Daoy (cell line): ENCODE results near the gene ZRANB3. TPM values are rescaled to one million over a fixed set of nuclear protein-coding genes. Genes with fewer than 3 reads are reported as not detected.
"Not testable (repeated sequence)": the region's sequence is repeated elsewhere in the genome, so short reads cannot be mapped to it uniquely, and the experiment has no call there.

Experiments
- DNase-seq: peaks from one replicate; pipeline ENCODE4 v3.0.0-alpha.2; 2015; ENCODE audit warnings: low read depth
- total RNA-seq: library from RNA; depleted of rRNA; stranded (reverse); fragments of >200 nt; shearing (Covaris generic); gene quantifications from 2 replicates; pipeline ENCODE4 v1.2.3, GENCODE V29; 2014

The ZRANB3 gene
- total RNA-seq, 1 experiment from 2014 or later, result 11.7 TPM

DNA sequence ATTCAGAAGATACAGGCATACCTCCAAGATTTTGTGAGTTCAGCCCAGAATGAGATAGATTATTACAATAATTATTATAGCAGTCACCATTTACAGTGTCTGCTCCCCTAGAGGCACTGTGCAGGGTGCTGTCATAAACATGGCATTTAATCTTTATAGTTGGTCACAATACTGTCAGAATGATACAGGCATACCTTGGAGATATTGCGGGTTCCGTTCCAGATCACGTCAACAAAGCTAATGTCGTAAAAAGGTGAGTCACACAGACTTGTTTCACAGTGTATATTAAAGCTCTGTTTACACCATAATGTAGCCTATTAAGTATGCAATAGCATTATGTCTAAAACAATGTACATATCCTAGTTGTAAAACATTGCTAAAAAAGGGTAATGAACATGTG is 45.6 kb downstream of the ZRANB3 start:
- DNase-seq, result no peak

DNA sequence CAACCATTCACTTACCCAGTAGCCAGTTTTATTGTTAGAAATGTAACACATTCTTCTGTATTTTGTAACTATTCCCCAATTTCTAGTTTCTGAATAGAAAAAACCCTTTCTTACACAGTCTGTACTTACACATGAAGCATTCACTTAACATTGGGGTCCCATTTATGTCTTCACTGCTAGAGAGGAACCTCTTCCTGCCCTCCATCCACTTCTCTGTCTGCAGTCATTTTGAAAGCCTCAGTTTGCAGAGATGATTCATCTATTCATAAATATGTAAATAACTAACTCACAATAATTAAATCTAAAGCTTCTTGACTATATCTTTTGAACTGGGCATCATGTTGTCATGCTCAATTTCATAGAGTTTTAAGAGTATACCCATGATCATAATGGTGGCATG is 55.9 kb downstream of the ZRANB3 start:
- no peak for DNase-seq

DNA sequence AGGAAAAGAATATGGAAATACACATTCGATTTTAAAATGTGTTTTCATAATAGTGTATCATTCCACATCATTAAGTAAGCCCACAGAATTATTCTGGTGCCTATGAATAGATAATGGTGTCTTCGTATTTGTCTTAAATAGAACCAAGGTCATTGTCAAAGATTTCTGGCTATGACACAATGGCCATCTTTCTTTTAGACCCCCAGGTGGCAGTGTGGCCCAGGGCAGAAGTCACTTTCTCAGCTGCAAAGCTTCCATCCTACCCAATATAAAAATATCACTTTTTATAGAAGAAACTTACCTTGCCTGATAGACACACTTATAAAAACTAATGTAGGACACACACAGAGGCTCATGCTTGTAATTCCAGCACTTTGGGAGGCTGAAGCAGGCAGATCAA is 57.5 kb downstream of the ZRANB3 start:
- peak; percentile 13 for DNase-seq

DNA sequence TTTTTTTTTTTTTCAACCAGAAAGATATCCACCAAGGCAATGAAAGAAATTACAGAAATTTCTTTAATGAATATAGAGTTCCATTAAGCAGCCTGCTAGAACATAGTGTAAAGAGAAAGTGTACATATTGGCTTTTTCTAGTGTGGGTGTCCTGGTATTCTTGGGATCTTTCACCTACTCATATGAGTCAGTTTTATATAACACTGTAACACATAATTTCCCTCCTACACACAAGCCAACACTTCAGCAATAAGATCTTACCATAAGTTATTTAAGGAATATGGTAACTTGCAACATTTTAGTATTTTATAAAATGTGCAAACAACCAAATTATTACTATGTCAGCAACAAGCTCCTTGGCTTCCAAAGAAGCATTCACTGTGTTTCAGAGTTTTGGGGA is 59.9 kb downstream of the ZRANB3 start:
- DNase-seq, result no peak

DNA sequence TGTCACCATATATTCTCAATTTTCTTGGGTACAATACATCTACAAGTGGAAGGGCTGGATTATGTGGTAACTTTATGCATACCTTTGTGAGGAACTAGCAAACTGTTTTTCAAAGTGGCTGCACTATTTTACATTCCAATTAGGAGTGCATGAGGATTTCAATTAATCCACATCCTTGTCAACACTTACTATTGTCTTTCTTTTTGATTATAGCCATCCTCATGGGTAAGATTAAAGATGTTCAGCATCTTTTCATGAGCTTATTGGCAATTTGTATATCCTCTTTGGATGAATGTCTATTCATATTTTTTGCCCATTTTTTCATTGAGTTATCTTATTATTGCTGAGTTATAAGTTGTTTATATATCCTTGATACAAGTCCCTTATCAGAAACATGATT is 73.7 kb downstream of the ZRANB3 start:
- DNase-seq, result no peak

DNA sequence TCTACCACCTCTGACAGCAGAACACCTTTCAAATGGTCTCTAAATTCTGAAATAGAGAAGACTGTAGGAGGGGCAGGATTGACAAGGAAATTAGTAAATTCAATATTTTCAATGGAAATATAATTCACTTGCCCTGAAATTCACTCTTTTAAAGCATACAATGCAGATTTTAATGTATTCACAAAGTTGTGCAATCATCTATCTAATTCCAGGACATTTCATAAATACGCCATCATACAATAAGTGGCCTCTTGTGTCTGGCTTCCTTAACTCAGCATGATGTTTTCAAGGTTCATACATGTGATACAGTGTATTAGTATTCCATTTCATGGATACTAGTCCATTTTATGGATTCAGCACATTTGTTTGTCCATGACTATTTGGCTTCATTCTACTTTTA is 74.2 kb downstream of the ZRANB3 start:
- no peak for DNase-seq

DNA sequence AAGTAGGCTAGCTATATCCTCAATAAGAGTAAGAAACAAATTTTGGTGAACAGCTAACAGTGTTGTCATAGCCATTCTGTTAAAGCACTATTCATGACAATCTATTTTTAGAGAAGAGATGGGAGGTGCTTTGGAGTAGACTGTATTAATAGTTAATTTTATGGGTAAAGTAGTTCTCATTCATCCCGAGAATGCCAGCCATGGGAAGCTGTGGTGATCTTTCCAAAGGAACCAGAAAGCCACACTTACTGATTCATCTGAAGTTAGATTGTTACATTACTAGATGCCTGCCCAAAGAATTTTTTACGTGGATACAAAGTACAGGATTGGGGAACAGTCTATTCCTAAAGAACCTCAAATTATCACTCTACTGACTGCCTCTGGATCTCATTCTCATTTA is 74.6 kb downstream of the ZRANB3 start:
- no peak for DNase-seq

DNA sequence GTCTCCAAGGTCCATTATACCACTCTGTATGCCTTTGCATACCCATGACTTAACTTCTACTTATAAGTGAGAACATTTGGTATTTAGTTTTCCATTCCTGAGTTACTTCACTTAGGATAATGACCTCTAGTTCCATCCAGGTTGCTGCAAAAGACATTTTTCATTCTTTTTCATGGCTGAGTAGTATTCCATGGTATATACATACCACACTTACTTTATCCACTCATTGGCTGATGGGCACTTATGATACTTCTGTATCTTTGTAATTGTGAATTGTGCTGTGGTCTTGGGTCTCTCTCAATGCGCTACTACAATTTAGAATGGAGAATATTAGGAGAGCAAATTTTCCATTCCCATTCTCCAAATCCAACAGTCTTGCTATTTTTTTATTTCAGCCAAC is 76.4 kb downstream of the ZRANB3 start:
- DNase-seq, result no peak

DNA sequence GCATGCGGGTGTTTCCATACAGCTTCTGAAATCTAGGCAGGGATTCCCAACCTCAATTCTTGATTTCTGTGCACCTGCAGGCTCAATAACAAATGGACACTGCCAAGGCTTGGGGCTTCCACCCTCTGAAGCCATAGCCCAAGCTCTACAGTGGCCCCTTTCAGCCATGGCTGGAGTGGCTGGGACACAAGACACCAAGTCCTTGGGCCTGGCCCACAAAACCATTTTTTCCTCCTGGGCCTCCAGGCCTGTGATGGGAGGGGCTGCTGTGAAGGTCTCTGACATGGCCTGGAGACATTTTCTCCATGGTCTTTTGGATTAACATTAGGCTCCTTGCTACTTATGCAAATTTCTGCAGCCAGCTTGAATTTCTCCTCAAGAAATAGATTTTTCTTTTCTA is 78.0 kb downstream of the ZRANB3 start:
- not testable (repeated sequence) for DNase-seq

DNA sequence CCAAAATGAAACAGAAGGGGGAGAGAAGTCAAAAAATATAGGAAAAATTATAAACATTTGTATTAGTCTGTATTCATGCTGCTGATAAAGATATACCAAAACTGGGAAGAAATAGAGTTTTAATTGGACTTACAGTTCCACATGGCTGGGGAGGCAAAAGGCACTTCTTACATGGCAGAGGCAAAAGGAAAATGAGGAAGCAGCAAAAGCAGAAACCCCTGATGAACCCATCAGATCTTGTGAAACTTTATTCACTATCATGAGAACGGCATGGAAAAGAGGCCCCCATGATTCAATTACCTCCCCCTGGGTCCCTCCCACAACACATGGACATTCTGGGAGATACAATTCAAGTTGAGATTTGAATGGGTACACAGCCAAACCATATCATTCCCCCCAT is 79.1 kb downstream of the ZRANB3 start:
- no peak for DNase-seq

DNA sequence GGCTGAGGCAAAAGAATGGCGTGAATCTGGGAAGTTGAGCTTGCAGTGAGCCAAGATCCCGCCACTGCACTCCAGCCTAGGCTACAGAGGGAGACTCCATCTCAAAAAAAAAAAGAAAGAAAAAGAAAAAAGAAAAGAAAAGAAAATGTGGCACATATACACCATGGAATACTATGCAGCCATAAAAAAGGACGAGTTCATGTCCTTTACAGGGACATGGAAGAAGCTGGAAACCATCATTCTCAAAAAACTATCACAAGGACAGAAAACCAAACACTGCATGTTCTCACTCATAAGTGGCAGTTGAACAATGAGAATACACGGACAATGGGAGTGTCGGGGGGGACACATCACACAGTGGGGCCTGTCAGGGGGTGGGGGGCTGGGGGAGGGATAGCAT is 88.0 kb downstream of the ZRANB3 start:
- not testable (repeated sequence) for DNase-seq

DNA sequence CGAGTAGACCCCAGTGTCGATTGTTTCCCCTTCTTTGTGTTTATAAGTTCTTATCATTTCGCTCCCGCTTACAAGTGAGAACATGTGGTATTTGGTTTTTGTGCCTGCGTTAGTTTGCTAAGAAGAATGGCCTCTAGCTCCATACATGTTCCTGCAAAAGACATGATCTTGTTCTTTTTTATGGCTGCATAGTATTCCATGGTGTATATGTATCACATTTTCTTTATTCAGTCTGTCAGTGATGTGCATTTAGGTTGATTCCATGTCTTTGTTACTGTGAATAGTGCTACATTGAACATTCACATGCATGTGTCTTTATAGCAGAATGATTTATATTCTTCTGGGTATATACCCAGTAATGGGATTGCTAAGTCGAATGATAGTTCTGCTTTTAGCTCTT is 95.9 kb downstream of the ZRANB3 start:
- DNase-seq, result not testable (repeated sequence)

DNA sequence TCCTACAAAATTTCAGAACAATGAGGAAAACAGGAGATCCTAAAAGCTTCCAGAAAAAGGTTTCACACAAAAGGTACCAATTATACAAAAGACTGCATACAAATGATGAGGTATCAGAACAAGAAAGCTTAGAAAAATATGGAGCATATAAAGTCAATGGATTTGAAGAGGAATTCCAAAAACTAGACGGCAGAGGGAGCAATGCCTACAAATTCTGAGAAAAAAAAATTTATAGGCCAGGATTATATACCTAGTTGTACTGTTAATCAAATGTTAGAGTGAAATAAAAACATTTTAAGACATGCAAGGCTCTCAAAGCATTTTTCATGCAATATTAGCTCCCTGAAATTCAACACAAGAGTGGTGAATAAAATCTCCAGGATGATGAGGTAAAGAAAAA is 106.2 kb downstream of the ZRANB3 start:
- DNase-seq, result peak; percentile 2

DNA sequence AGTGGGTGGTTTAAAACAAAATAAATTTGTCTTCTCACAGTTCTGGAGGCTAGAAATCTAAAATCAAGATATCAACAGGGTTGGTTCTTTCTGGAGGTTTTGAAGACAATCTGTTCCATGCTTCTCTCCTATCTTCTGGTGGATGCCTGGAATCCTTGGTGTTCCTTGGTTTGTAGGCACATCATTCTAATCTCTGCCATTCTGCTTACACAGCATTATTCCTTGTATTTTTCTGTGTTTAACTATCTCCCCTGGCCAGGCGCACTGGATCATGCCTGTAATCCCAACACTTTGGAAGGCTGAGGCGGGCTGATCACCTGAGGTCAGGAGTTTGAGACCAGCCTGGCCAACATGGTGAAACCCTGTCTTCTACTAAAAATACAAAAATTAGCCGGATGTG is 108.1 kb downstream of the ZRANB3 start:
- no peak for DNase-seq

DNA sequence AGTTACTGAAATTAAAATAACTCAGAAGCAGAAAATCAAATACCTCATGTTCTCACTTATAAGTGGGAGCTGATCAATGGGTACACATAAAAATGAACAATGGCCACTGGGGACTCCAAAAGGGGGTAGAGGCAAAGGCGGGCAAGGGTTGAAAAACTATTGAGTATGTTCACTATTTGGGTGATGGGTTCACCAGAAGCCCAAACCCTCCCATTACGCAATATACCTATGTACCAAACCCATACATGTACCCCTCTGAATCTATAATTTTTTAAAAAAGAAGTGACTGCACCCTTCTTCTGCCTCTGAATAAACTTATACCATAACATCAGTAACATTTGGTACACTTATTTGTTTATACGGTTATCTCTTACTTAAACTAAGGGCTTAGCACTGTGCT is 119.4 kb downstream of the ZRANB3 start:
- DNase-seq, result no peak

DNA sequence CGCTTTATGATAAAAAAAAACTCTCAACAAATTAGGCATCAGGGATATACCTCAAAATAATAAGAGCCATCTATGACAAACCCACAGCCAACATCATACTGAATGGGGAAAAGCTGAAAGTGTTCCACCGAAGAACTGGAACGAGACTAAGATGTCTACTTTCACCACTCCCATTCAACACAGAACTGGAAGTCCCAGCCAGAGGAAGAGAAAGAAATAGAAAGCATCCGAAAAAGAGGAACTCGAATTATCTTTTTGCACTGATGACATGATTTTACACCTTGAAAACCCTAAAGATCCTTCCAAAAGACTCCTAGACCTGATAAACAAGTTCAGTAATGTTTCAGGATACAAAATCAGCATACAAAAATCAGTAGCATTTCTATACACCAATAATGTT is 121.6 kb downstream of the ZRANB3 start:
- no peak for DNase-seq

DNA sequence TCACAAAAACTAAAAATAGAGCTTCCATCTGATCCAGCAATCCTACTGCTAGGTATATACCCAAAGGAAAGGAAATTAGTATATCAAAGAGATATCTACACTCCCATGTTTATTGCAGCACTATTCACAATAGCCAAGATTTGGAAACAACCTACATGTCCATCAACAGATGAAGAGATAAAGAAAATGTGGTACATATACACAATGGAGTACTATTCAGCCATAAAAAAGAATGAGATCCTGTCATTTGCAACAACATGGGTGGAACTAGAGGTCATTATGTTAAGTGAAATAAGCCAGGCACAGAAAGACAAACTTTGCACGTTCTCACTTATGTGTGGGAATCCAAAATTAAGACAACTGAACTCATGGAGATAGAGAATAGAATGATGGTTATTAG is 134.8 kb downstream of the ZRANB3 start:
- not testable (repeated sequence) for DNase-seq

DNA sequence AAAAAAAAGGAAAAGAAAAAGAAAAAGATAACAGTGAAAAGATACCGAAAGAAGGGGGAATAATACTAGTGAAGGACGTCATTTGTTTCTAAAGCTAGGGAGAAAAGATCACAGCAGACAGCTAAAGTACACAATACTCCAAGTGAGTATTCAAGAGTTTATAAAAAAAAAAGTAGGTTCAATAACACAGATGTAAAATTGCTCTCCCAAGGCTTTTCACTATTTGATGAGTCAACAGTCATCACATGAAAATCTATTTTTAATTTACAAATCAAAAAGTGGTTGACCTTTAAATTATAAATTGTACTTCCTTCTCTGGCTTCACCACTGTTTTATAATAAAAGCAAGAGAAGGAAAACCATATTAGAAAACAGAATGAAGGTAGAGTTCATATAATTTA is 144.0 kb downstream of the ZRANB3 start:
- DNase-seq, result no peak

DNA sequence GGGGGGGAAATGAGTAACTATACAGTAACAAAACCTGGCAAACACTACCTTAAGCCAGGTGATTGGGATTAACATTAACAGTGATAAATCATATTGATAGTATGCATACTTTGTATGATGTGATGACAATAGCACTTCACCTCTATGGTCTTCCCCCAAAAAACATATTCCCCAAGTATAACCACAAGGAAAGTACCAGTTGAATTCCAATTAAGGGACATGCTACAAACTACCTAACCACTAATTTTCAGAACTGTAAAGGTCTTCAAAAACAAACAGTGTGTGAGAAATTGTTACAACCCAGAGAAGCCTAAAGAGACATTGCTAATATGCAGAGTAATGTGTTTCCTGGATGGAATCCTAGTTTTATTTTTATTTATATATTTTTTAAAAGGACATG is 152.4 kb downstream of the ZRANB3 start:
- DNase-seq, result no peak

DNA sequence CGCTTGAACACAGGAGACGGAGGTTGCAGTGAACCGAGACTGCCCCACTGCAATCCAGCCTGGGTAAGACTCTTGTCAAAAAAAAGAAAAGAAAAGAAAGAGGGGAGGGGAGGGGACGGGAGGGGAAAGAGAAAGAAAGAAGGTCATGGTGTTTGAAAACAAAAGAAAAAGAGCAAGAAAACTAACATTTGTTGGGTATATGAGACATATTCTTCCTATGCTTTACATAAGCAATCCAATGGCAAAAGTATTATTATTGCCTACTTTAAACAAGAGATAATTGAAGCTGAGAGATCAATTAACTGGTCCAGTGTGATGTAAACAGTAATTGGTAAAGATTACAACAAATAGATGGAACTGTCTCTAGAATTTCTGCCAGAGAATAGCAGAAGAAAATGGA is 157.3 kb downstream of the ZRANB3 start:
- DNase-seq, result no peak

DNA sequence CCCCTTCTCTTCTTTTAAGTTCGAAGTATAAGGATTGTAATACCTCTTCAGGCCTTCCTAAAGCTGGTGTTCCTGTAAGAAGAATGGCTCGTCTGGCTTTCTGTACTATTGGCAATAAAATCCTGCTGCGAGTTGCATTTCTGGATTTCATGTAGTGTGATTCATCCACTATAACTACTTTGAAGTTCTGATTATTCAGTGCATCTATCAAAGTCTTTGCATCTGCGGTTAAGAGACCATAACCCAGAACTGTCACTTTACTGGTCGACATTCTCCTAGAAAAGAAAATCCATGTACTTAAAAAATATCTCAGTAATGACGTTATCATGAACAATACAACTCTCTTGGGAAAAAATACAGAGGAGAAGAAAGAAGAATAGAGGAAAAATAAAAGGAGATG is 181.1 kb downstream of the ZRANB3 start:
- no peak for DNase-seq

DNA sequence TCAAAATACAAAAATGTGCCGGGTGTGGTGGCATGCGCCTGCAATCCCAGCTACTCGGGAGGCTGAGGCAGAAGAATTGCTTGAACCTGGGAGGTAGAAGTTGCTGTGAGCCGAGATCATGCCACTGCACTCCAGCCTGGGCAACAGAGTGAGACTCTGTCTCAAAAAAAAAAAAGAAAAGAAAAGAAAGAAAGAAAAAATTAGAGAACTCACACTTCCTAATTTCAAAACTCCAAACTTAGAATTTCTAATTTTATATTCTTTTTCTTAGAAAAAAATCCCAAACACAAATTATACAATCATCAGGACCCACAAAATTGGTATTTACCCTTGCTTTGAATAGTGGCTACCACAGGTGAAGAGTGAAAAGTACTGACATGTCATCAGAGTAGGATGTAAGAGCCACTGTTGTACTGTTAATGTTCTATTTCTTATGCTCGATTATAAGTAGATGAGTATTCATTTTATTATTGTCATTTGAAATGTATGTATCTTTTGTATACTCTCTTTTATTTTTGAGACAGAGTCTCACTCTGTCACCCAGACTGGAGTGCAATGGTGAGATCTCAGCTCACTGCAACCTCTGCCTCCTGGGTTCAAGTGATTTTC is 182.8 kb downstream of the ZRANB3 start:
- DNase-seq, result not testable (repeated sequence)

DNA sequence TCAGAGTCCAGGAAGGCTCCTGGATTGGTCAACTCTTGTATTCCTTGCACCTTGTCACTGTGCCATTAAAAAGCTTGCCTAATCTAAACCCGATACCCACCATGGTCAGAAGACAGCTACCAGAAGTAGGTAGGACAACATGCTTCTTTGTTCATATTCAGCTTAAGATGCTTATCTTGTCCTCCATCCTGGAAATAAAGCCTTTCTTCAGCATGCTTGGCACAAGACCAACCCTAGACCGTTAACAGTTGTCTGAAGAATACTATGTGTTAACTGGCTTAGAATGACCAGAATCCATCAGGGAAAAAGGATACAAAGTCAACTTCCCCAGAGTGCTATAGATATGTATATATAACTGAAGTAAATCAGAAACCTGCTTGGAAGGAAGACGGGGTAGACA is 193.9 kb downstream of the ZRANB3 start:
- DNase-seq, result no peak

DNA sequence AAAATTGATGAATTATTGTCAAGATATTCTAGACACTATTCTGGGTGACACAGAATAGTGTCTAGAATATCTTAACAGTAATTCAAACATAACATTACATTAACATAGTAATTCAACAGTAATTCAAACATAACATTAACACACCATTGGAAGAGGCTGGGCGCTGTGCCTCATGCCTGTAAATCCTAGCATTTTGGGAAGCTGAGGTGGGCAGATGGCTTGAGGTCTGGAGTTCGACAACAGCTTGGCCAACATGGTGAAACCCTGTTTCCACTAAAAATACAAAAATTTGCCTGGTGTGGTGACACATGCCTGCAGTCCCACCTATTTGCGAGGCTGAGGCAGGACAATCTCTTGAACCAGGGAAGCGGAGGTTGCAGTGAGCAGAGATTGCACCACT is 195.8 kb downstream of the ZRANB3 start:
- DNase-seq, result no peak

DNA sequence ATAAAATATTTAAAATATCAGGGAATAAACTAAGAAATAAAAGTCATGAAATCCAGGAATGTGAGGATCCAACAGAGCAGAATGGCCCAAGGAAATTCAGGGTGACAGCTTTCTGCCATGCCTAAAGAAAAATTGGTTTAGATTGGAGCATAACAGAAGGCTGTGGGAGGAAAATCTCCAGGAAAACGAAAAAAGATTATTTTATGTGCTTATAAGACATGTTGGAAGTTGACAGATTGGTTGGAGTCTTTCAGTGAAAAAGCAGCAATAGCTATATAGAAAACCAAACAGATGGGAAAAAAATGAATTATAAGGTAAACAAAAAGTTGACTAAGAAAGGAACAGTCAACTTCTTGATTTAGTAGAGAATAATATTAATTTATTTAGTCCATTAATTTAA is 203.9 kb downstream of the ZRANB3 start:
- DNase-seq, result no peak
